HEK293 (cell line): ENCODE data around the gene MCTS1.

Source experiments
- CTCF ChIA-PET: fragments of 350-600 bp; formaldehyde crosslinking; extraction: SDS; loops from one replicate; lab custom pipeline; 2021; ENCODE audit warnings: antibody characterized with exemption; lab: Yijun Ruan, JAX
- POLR2A ChIA-PET: fragments of 300-600 bp; formaldehyde crosslinking; extraction: SDS; loops from one replicate; lab custom pipeline; 2020; ENCODE audit warnings: antibody characterized with exemption, inconsistent platforms; lab: Yijun Ruan, JAX
- H3K27ac ChIP-seq: fragments of 200-500 bp; sonication (Bioruptor generic); 2 replicates; pipeline ENCODE4 v1.5.1; 2014; ENCODE audit warnings: low read depth, low read length, control low read depth, inconsistent platforms; ENCODE audit errors: extremely low read depth
- H3K36me3 ChIP-seq, 2 experiments: fragments of 200-500 bp in 1 of 2; sonication (Bioruptor generic) in 1 of 2; 1 replicate in 1 of 2; 2 replicates in 1 of 2; pipeline ENCODE4 v1.5.1; 2014 to 2017; ENCODE audit warnings: inconsistent platforms in 2 of 2, low read length in 2 of 2; ENCODE audit not compliant: control insufficient read depth in 2 of 2, insufficient read depth in 1 of 2
- H3K4me1 ChIP-seq: fragments of 200-500 bp; sonication (Bioruptor generic); 2 replicates; pipeline ENCODE4 v1.5.1; 2014; ENCODE audit warnings: mild to moderate bottlenecking, low read length, inconsistent platforms; ENCODE audit not compliant: control insufficient read depth, insufficient read depth
- H3K4me3 ChIP-seq: 2 replicates; pipeline ENCODE4 v1.5.1; 2011; ENCODE audit warnings: low read depth, mild to moderate bottlenecking, control low read depth, low read length, moderate library complexity
- H3K9me3 ChIP-seq: fragments of 200-500 bp; sonication (Bioruptor generic); 2 replicates; pipeline ENCODE4 v1.5.1; 2014; ENCODE audit warnings: low read depth, low read length, inconsistent platforms; ENCODE audit not compliant: control insufficient read depth, insufficient read depth
- BCL6B ChIP-seq: fragments of 450-650 bp; formaldehyde crosslinking; IDR thresholded peaks from 2 replicates; pipeline ENCODE4 v1.5.1; 2017; ENCODE audit warnings: missing biosample characterization, missing genetic modification characterization
- GLIS1 ChIP-seq: fragments of 450-650 bp; formaldehyde crosslinking; IDR thresholded peaks from 2 replicates; pipeline ENCODE4 v1.5.1; 2016; ENCODE audit warnings: missing biosample characterization, missing genetic modification characterization
- KLF10 ChIP-seq: fragments of 450-650 bp; IDR thresholded peaks from 2 replicates; pipeline ENCODE4 v1.5.1; 2018; ENCODE audit warnings: missing biosample characterization, mild to moderate bottlenecking, missing genetic modification characterization
- KLF16 ChIP-seq: fragments of 450-650 bp; formaldehyde crosslinking; IDR thresholded peaks from 2 replicates; pipeline ENCODE4 v1.5.1; 2017; ENCODE audit warnings: missing biosample characterization, missing genetic modification characterization
- REPIN1 ChIP-seq: fragments of 450-650 bp; formaldehyde crosslinking; IDR thresholded peaks from 2 replicates; pipeline ENCODE4 v1.5.1; 2017; ENCODE audit warnings: missing biosample characterization, missing genetic modification characterization, low read depth
- SALL2 ChIP-seq: fragments of 450-650 bp; formaldehyde crosslinking; IDR thresholded peaks from 2 replicates; pipeline ENCODE4 v1.5.0; 2017; ENCODE audit warnings: missing biosample characterization, mild to moderate bottlenecking, missing genetic modification characterization, borderline replicate concordance
- SCRT1 ChIP-seq: fragments of 450-650 bp; formaldehyde crosslinking; IDR thresholded peaks from 2 replicates; pipeline ENCODE4 v1.5.1; 2016; ENCODE audit warnings: missing biosample characterization, missing genetic modification characterization, borderline replicate concordance
- SCRT2 ChIP-seq: fragments of 450-650 bp; formaldehyde crosslinking; IDR thresholded peaks from 2 replicates; pipeline ENCODE4 v1.5.1; 2016; ENCODE audit warnings: missing biosample characterization, missing genetic modification characterization
- SP2 ChIP-seq: fragments of 450-650 bp; formaldehyde crosslinking; IDR thresholded peaks from 2 replicates; pipeline ENCODE4 v1.5.1; 2016; ENCODE audit warnings: missing biosample characterization, missing genetic modification characterization
- WT1 ChIP-seq: fragments of 450-650 bp; formaldehyde crosslinking; IDR thresholded peaks from 2 replicates; pipeline ENCODE4 v1.5.1; 2016; ENCODE audit warnings: missing biosample characterization, missing genetic modification characterization
- YY1 ChIP-seq: fragments of 450-650 bp; formaldehyde crosslinking; IDR thresholded peaks from 2 replicates; pipeline ENCODE4 v1.5.1; 2018; ENCODE audit warnings: missing biosample characterization, missing genetic modification characterization
- ZIC2 ChIP-seq: fragments of 450-650 bp; formaldehyde crosslinking; IDR thresholded peaks from 2 replicates; pipeline ENCODE4 v1.5.1; 2016; ENCODE audit warnings: missing biosample characterization, missing genetic modification characterization
- ZNF121 ChIP-seq: fragments of 450-650 bp; formaldehyde crosslinking; IDR thresholded peaks from 2 replicates; pipeline ENCODE4 v1.5.1; 2016; ENCODE audit warnings: missing biosample characterization, missing genetic modification characterization
- ZNF157 ChIP-seq: fragments of 450-650 bp; formaldehyde crosslinking; IDR thresholded peaks from 2 replicates; pipeline ENCODE4 v1.5.1; 2016; ENCODE audit warnings: missing biosample characterization, missing genetic modification characterization
- ZNF221 ChIP-seq: fragments of 450-650 bp; formaldehyde crosslinking; IDR thresholded peaks from 2 replicates; pipeline ENCODE4 v1.5.1; 2017; ENCODE audit warnings: missing biosample characterization, missing genetic modification characterization, borderline replicate concordance
- ZNF404 ChIP-seq: fragments of 450-650 bp; formaldehyde crosslinking; IDR thresholded peaks from 2 replicates; pipeline ENCODE4 v1.5.1; 2017; ENCODE audit warnings: missing biosample characterization, missing genetic modification characterization
- ZNF513 ChIP-seq: fragments of 450-650 bp; IDR thresholded peaks from 2 replicates; pipeline ENCODE4 v1.5.1; 2018; ENCODE audit warnings: missing biosample characterization, missing genetic modification characterization
- ZNF529 ChIP-seq: fragments of 450-650 bp; formaldehyde crosslinking; IDR thresholded peaks from 2 replicates; pipeline ENCODE4 v1.5.1; 2017; ENCODE audit warnings: missing genetic modification characterization, missing biosample characterization; ENCODE audit not compliant: insufficient replicate concordance
- ZNF549 ChIP-seq: fragments of 450-650 bp; IDR thresholded peaks from 2 replicates; pipeline ENCODE4 v1.5.1; 2018; ENCODE audit warnings: missing biosample characterization, missing genetic modification characterization, mild to moderate bottlenecking, inconsistent platforms, moderate library complexity
- ZNF560 ChIP-seq: fragments of 450-650 bp; formaldehyde crosslinking; IDR thresholded peaks from 2 replicates; pipeline ENCODE4 v1.5.1; 2017; ENCODE audit warnings: missing biosample characterization, missing genetic modification characterization, borderline replicate concordance
- ZNF561 ChIP-seq: fragments of 450-650 bp; IDR thresholded peaks from 2 replicates; pipeline ENCODE4 v1.5.1; 2018; ENCODE audit warnings: missing biosample characterization, missing genetic modification characterization, borderline replicate concordance
- ZNF623 ChIP-seq: fragments of 450-650 bp; formaldehyde crosslinking; IDR thresholded peaks from 2 replicates; pipeline ENCODE4 v1.5.1; 2016; ENCODE audit warnings: missing biosample characterization, missing genetic modification characterization
- ZNF624 ChIP-seq: fragments of 450-650 bp; formaldehyde crosslinking; IDR thresholded peaks from 2 replicates; pipeline ENCODE4 v1.5.1; 2017; ENCODE audit warnings: missing biosample characterization, missing genetic modification characterization
- ZNF629 ChIP-seq: fragments of 450-650 bp; formaldehyde crosslinking; IDR thresholded peaks from 2 replicates; pipeline ENCODE4 v1.5.1; 2017; ENCODE audit warnings: missing biosample characterization, missing genetic modification characterization
- ZNF747 ChIP-seq: fragments of 450-650 bp; formaldehyde crosslinking; IDR thresholded peaks from 2 replicates; pipeline ENCODE4 v1.5.1; 2016; ENCODE audit warnings: missing biosample characterization, missing genetic modification characterization
- ZNF768 ChIP-seq: fragments of 450-650 bp; formaldehyde crosslinking; IDR thresholded peaks from 2 replicates; pipeline ENCODE4 v1.5.1; 2018; ENCODE audit warnings: missing biosample characterization, mild to moderate bottlenecking, missing genetic modification characterization
- ZNF776 ChIP-seq: fragments of 450-650 bp; formaldehyde crosslinking; IDR thresholded peaks from 2 replicates; pipeline ENCODE4 v1.5.0; 2017; ENCODE audit warnings: missing biosample characterization, missing genetic modification characterization, borderline replicate concordance
- ZNF785 ChIP-seq: fragments of 450-650 bp; formaldehyde crosslinking; IDR thresholded peaks from 2 replicates; pipeline ENCODE4 v1.5.1; 2016; ENCODE audit warnings: missing biosample characterization, missing genetic modification characterization
- ZNF791 ChIP-seq: fragments of 450-650 bp; formaldehyde crosslinking; IDR thresholded peaks from 2 replicates; pipeline ENCODE4 v1.5.1; 2016; ENCODE audit warnings: missing biosample characterization, missing genetic modification characterization
- ZNF830 ChIP-seq: fragments of 450-650 bp; IDR thresholded peaks from 2 replicates; pipeline ENCODE4 v1.5.0; 2018; ENCODE audit warnings: missing biosample characterization, missing genetic modification characterization, low read depth, mild to moderate bottlenecking, moderate library complexity
- ZSCAN16 ChIP-seq: fragments of 450-650 bp; formaldehyde crosslinking; IDR thresholded peaks from 2 replicates; pipeline ENCODE4 v1.5.1; 2016; ENCODE audit warnings: missing biosample characterization, missing genetic modification characterization
- ZSCAN30 ChIP-seq: fragments of 450-650 bp; IDR thresholded peaks from 2 replicates; pipeline ENCODE4 v1.5.1; 2018; ENCODE audit warnings: missing biosample characterization, mild to moderate bottlenecking, missing genetic modification characterization, moderate library complexity
- TF ChIP-seq, protein P1 (sequence below): fragments of 450-650 bp; formaldehyde crosslinking; IDR thresholded peaks from 2 replicates; pipeline ENCODE4 v1.5.1; 2016; ENCODE audit warnings: missing biosample characterization, missing genetic modification characterization

Gene MCTS1

GRCh38 chrX:120638619-120639018 is 34.7 kb downstream of the MCTS1 start:
- ChIA-PET CTCF (no interaction called here), POLR2A (no interaction called here)
- Histone ChIP-seq H3K36me3 (no peaks in the 10 kb centered on the region), H3K4me3 (no peak overlapping the region), H3K4me1 (no peaks in the 10 kb centered on the region), H3K27ac (no peak overlapping the region), H3K9me3 (no peaks in the 10 kb centered on the region)
- no peak for TF ChIP-seq ZNF629 (tag by site-specific recombination)
- TF ChIP-seq, protein P1, sequence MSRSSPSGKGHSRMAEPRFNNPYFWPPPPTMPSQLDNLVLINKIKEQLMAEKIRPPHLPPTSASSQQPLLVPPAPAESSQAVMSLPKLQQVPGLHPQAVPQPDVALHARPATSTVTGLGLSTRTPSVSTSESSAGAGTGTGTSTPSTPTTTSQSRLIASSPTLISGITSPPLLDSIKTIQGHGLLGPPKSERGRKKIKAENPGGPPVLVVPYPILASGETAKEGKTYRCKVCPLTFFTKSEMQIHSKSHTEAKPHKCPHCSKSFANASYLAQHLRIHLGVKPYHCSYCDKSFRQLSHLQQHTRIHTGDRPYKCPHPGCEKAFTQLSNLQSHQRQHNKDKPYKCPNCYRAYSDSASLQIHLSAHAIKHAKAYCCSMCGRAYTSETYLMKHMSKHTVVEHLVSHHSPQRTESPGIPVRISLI (tag by site-specific recombination) = no peak
- no peak for TF ChIP-seq ZNF560 (tag by site-specific recombination)
- TF ChIP-seq SP2 (tag by site-specific recombination) = no peak
- no peak for TF ChIP-seq GLIS1 (tag by site-specific recombination)
- no peak for TF ChIP-seq ZNF529 (tag by site-specific recombination)
- no peak for TF ChIP-seq SALL2
- no peak for TF ChIP-seq YY1 (tag by site-specific recombination)
- TF ChIP-seq ZNF747 (tag by site-specific recombination) = no peak
- no peak for TF ChIP-seq ZSCAN16 (tag by site-specific recombination)
- no peak for TF ChIP-seq ZNF121
- TF ChIP-seq ZNF791 (tag by site-specific recombination) = no peak
- TF ChIP-seq ZIC2 (tag by site-specific recombination) = no peak
- no peak for TF ChIP-seq ZSCAN30
- no peak for TF ChIP-seq BCL6B (tag by site-specific recombination)
- TF ChIP-seq ZNF221 = no peak
- no peak for TF ChIP-seq ZNF830 (tag by site-specific recombination)
- no peak for TF ChIP-seq WT1 (tag by site-specific recombination)

- Histone ChIP-seq H3K9me3 (no peaks in the 10 kb centered on the region), H3K4me1 (no peaks in the 10 kb centered on the region), H3K27ac (no peak overlapping the region), H3K36me3 (no peaks in the 10 kb centered on the region), H3K4me3 (no peak overlapping the region)
- no peak for TF ChIP-seq BCL6B (tag by site-specific recombination)
- no peak for TF ChIP-seq ZNF561 (tag by site-specific recombination)
- TF ChIP-seq ZNF513 (tag by site-specific recombination) = no peak
- no peak for TF ChIP-seq ZNF404 (tag by site-specific recombination)
- no peak for TF ChIP-seq SCRT2 (tag by site-specific recombination)
- no peak for TF ChIP-seq ZNF549
- TF ChIP-seq KLF16 = no peak
- TF ChIP-seq SCRT1 (tag by site-specific recombination) = no peak
- no peak for TF ChIP-seq ZNF785 (tag by site-specific recombination)
- TF ChIP-seq ZNF768 = no peak
- TF ChIP-seq KLF10 = no peak
- no peak for TF ChIP-seq ZNF623 (tag by site-specific recombination)
- TF ChIP-seq REPIN1 (tag by site-specific recombination) = no peak
- TF ChIP-seq ZNF776 (tag by site-specific recombination) = no peak
- no peak for TF ChIP-seq ZNF157 (tag by site-specific recombination)
- no peak for TF ChIP-seq ZNF624
- ChIA-PET CTCF (no interaction called here), POLR2A (no interaction called here)
These were observed 39.0 kb downstream of the MCTS1 start for GRCh38 chrX:120642871-120643270.
